NCI-H1048 (cell line): Measurements from ENCODE around the gene POLR2A.

Experiments
- DNase-seq: peaks from one replicate; lab custom pipeline; 2025; lab: John Stamatoyannopoulos, UW

The POLR2A gene

DNA sequence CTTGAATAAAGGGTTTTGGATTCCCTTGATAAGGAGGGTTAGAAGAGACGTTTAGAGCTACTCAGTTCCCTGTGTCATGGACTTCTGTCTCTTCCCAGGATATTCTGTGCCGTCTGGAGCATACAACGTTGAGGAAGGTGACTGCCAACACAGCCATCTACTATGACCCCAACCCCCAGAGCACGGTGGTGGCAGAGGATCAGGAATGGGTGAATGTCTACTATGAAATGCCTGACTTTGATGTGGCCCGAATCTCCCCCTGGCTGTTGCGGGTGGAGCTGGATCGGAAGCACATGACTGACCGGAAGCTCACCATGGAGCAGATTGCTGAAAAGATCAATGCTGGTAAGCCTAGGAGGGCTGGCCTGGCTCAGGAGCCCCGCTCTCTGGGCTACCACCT lies 24.7 kb downstream of the POLR2A start:
- no peak for DNase-seq

DNA sequence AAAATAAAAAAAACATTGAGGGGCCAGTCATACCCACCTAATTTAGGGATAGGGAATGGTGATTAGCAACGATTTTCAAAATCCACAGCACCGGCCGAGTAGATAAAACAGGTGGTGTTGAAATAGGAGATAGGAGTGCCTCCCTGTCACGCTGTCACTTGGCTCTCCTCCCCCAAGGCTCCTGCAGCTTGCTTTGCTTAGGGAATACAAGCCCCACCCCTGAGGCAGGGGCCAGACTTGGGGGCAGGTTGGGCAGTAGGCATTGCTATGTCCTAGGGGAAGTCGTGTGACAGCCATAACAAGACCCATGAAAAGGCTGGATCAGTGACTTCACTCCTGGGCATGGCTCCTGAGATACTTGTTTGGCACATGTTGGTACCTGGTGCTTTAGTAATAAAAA lies 25.8 kb downstream of the POLR2A start:
- no peak for DNase-seq

DNA sequence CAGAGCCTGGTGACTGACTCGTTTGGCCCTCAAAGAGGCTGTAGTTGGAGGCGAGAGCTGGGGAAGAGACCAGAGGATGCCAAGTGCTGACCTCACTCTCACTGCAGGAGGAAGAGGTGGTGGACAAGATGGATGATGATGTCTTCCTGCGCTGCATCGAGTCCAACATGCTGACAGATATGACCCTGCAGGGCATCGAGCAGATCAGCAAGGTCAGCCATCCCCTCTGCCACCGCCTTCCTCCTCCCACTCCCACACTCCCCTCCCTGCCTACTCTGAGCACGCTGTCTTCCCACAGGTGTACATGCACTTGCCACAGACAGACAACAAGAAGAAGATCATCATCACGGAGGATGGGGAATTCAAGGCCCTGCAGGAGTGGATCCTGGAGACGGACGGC lies 26.9 kb downstream of the POLR2A start:
- no peak for DNase-seq

DNA sequence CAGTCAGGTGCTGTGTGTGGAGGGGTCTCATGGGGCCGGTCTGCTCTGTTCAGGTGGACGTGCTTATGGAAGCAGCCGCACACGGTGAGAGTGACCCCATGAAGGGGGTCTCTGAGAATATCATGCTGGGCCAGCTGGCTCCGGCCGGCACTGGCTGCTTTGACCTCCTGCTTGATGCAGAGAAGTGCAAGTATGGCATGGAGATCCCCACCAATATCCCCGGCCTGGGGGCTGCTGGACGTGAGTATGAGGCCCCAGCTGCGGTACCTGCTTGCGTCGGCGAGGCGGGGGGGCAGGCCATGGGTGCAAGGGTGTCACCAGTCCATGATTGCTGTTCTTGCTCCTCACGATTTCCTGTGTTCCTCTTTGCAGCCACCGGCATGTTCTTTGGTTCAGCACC lies 27.9 kb downstream of the POLR2A start:
- no peak for DNase-seq

DNA sequence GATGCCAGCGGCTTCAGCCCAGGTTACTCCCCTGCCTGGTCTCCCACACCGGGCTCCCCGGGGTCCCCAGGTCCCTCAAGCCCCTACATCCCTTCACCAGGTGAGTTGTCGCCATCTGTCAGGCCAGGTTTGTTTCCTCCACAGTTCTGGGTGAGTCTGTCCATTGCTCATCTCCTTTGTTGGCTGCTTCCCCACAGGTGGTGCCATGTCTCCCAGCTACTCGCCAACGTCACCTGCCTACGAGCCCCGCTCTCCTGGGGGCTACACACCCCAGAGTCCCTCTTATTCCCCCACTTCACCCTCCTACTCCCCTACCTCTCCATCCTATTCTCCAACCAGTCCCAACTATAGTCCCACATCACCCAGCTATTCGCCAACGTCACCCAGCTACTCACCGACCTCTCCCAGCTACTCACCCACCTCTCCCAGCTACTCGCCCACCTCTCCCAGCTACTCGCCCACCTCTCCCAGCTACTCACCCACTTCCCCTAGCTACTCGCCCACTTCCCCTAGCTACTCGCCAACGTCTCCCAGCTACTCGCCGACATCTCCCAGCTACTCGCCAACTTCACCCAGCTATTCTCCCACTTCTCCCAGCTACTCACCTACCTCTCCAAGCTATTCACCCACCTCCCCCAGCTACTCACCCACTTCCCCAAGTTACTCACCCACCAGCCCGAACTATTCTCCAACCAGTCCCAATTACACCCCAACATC lies 28.8 kb downstream of the POLR2A start:
- no peak for DNase-seq

DNA sequence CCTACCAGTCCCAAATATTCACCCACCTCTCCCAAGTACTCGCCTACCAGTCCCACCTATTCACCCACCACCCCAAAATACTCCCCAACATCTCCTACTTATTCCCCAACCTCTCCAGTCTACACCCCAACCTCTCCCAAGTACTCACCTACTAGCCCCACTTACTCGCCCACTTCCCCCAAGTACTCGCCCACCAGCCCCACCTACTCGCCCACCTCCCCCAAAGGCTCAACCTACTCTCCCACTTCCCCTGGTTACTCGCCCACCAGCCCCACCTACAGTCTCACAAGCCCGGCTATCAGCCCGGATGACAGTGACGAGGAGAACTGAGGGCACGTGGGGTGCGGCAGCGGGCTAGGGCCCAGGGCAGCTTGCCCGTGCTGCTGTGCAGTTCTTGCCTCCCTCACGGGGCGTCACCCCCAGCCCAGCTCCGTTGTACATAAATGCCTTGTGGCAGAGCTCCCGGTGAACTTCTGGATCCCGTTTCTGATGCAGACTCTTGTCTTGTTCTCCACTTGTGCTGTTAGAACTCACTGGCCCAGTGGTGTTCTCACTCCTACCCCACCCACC lies 29.8 kb downstream of the POLR2A start:
- no peak for DNase-seq

DNA sequence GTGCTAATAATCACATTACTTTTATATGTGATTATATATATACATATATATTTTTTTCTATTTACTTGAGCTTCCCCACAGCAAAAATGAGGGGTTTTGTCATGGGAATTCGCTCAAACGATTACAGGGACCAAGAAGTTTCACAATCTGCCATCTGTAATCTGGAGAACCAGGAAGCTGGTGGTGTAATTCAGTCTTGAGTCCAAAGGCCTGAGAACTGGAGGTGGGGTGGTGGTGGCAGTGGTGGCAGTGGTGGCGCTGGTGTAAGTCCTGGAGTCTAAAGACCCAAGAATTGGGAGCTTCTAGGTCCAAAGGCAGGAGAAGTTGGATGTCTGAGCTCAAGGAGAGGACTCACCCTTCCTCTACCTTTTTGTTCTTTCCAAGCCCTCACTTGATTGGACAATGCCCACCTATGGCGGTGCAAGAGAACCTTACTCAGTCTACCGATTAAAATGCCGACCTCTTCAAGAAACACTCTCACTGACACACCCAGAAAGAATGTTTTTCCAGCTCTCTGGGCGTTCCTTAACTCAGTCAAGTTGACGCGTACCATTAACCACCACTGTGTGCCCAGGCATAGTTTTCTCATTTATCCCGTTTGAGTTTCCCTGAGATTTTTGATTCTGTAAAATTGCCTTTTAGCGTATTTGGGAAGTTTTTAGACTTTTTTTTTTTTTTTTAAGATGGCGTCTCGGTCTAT lies 31.9 kb downstream of the POLR2A start:
- no peak for DNase-seq

DNA sequence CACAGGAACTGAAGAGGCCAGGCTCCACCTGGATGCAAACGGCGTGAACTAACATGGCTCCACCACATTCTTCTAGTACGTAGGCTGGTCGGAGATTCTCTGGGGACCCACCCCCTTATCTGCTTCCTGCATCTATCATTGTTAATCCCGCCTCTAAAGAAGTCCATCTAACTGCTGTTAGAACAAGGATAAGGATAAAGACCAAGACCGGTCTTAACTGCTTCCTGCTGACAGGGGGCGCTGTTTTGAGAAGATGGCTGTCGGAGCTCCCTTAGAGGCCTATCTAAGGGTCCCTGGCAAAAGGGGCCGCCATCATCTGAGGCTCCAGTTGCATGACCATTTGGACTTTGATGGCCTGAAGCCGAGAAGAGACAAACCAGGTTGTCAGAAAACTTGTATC lies 38.9 kb downstream of the POLR2A start:
- DNase-seq = no peak

DNA sequence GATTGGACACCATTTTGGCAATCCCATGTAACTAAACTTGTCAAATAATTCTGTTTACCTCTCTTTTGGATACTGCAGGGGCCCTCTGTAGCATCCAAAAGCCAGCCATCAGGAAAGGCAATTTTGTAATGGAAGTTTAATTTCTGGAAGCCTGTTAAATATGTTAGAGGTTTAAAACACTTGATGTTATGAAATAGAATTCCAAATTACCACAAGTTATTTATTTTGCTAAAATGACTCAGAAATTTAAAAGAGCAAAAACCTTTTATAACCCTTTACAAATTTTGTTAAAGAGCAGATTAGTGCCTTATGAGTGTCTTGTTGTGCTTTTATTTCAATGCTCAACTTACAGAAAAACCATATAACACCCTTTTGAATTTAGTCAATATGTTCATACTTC lies 44.7 kb downstream of the POLR2A start:
- no peak for DNase-seq

DNA sequence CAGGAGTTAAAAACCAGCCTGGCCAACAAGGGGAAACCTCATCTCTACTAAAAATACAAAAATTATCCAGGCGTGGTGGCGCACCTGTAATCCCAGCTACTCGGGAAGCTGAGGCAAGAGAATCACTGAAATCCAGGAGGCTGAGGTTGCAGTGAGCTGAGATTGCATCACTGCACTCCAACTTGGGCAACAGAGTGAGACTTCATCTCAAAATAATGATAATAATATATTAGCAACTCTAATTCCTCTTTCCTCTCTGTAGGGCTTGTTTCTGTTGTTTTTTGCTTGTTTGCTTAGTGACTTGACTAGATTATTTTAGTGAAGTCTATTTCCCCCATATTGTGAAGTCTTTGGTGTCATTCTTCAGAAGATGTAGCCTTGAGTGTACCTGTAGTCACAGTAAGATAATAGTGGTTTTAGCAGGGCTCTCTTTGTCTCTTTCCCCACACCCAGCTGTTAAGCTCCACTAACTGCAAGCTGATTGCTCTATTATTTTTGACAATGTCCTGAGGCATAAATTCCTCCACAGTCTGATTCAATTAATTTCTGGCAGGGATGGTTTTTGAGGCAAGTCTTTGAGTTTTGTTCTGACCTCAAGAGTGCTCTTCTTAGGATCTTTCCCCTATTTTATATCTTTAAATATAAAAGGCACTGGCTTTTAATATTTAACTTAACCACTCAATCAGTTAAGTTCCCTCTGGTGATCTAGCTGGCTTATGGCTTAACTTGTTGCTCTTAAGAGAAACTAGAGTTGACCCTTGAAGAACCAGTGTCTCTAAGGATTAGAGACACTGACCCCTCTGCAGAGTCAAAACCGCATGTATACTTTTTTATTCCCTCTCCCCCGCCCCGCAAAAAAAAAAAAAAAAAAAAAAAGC lies 46.1 kb downstream of the POLR2A start:
- DNase-seq = no peak

DNA sequence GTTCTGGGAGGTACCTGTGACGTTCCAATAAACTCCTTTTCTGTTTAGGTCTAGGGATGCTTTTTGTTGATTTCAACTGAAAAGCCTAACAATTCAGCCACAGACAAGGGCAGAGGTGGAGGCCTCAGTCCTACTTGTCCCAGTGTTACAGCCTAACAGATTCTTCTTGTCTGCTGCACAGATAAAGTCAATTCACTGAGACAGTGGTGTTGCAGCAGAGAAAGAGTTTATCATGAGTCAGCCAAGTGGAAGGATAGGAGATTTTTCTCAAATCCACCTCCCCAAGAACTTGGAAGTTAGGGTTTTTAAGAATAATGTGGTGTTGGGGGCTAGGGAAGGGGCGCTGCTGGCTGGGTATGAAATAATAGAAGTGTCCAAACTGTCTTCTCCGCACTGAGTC lies 53.9 kb downstream of the POLR2A start:
- no peak for DNase-seq

DNA sequence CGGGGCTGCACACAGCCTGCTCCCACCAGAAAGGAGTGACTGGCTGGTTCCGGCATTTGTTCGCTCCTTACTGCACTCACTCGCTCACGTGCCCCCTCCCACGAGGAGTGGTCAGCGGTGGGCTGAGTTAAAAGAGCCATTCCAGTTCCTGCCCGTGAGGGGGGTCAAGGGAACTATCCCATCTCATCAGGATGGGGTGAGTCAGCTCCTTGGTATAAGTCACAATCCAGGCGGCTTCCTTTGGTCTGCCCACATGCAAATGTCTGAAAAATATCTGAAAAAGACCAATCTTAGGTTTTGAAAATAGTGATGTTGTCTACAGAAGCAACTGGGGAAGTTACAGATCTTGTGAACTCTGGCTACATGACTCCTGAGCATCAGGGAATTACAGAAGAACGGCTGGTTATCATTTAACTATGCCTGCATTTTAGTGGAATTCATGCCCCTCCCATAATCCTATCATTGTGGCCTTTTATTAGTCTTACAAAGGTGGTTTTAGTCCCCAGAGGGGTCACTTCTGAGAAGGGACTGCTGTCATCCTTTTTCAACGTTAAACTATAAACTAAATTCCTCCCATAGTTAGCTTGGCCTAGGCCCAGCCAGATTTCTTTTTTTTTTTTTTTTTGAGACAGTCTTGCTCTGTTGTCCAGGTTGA lies 54.9 kb downstream of the POLR2A start:
- DNase-seq = no peak

DNA sequence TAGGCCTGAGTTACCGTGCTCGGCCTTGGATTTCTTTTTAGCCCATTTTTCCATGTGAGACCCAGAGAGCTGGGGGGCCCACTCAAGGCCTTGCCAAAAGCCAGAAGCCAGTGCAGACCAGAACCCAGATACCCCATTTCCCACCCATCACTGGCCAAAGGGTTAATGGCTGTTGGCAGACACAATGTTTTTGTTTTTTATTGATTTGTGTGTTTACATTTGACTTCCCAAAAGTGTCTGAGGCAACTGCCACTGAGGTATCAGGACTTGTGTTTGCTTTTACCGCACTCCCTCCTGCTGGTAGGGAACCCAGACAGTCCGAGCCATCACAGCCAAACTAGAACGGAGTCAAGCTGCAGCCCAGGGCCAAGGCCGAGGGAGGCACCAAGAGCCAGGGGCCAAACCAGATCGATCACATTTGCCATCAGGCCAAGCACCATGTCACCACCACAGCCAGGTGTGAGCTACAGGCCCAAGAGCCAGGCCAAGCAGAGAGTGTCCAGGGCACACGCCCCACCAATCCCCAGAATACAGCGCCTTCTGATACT lies 57.0 kb downstream of the POLR2A start:
- no peak for DNase-seq

DNA sequence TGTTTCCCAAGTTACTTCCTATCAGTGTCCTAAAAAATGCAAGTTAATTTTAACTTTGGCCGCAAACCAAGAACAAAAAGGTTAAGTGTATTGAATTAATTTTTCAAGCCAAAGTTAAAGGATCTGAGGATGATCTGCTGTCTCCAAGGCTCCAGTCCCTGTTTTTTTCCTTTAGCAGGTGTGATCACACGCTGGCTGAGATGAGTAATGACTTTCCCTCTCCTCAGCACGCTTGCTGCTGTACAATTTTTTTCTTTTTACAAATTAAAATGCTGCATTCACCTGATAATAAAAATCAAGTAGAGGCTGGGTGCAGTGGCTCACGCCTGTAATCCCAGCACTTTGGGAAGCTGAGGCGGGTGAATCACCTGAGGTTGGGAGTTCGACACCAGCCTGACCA lies 60.7 kb downstream of the POLR2A start:
- DNase-seq = no peak

DNA sequence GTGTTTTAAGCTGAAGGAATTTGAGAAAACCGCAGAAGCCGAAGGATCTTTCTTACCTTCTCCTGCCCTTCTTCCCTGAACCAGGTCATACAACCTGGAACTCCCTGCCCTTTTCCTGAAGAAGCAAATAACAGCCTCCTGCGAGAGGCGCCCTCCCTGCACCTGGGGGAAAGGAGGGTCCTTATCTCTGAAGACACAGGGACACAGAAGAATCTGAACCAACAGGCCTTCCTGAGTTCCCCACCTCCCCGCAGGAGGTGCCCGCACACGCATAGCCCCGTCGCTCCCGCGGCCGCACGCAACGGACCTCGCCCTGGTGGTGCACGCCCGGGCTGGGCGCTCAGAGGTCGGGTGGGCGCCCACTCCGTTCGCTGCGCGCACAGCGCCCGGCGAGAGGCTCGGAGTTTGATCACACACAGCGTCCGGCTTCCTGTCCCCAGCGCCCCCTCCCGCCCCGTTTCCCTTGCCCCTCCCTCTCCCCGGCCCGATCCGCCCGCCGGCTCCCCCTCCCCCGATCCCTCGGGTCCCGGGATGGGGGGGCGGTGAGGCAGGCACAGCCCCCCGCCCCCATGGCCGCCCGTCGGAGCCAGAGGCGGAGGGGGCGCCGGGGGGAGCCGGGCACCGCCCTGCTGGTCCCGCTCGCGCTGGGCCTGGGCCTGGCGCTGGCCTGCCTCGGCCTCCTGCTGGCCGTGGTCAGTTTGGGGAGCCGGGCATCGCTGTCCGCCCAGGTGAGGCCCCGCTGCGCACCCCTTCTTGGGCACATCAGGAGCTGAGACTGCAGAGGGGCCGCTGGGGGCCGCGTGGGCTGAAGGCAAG lies 64.6 kb downstream of the POLR2A start, which contains the start of gene TNFSF12:
Gene TNFSF12 (plus strand): TSS at position 474 of the 816 bp plus-strand sequence. CDS start 96 bp downstream, at position 570.
- no peak for DNase-seq
